Measurements from ENCODE around the gene DNAJC9.

DNAJC9 gene

GRCh38 chr10:73219384-73219783, 27.7 kb downstream of the DNAJC9 start:
- Mint-ChIP-seq H3K27ac (no peak overlapping the region), H3K4me1 (ENCODE audit: low read depth) (no peaks in the 10 kb centered on the region), H3K36me3 (ENCODE audit: low read depth) (peaks cover 28% of the 10 kb centered on the region), H3K4me3 (no peak overlapping the region), H3K9me3 (no peaks in the 10 kb centered on the region), H3K27me3 (no peaks in the 10 kb centered on the region)

DNA sequence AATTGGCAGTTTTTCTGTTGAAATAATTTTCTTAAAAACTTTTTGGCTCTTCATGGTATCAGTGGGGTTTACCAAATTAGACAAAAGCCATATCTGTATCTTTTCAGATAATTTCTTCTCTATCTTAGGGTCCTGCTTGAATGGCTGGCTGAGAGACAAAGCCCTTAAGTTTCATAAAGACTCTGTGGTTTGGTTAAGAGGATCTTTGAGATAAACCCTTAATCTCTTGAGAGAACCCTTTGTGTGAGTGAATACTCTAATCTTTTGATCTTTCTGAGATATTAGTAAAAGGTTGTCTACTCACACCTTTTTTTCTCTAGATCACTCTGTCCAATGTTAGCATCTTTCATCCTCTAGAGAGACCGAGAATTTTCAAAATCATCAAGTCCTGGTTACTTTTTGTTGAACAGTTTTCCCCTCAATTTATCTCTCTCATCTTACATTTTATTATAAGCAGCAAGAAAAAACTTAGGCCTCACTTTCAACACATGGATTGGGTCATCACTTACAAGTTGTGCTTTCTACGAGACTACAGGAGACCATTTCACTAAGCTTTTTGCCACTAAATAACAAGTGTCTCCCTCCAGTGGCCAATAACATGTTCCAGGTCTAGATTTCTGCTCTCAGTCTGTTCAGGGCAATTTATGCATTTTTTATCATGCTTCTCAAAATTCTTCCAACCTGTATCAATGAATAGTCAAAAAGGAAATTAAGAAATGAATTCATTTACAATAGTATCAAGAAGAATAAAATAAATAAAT, 28.4 kb downstream of the DNAJC9 start:
- H3K36me3 Mint-ChIP-seq (ENCODE audit: low read depth), result peaks cover 35% of the 10 kb centered on the region
- H3K4me1 Mint-ChIP-seq (ENCODE audit: low read depth), result no peaks in the 10 kb centered on the region
- no peak overlapping the region for H3K27ac Mint-ChIP-seq
- no peak overlapping the region for H3K4me3 Mint-ChIP-seq
- no peaks in the 10 kb centered on the region for H3K27me3 Mint-ChIP-seq
- no peaks in the 10 kb centered on the region for H3K9me3 Mint-ChIP-seq

DNA sequence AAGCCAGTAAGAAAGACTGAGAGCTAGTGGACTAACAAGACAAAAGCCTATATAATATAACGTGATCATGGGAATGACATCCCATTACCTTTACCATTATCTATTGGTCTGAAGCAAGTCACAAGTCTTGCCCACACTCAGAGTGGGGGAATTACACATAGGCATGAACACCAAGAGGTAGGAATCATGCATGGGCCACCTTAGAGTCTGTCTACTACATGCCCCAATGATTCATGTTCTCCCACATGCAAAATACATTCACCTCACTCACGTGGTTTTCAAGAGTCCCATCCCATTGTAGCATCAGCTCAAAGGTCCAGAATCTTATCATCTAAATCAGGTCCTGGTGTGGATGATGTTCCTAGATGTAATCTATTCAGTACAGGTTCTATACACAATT, 29.4 kb downstream of the DNAJC9 start:
- peaks cover 44% of the 10 kb centered on the region for H3K36me3 Mint-ChIP-seq (ENCODE audit: low read depth)
- no peak overlapping the region for H3K27ac Mint-ChIP-seq
- no peaks in the 10 kb centered on the region for H3K4me1 Mint-ChIP-seq (ENCODE audit: low read depth)
- H3K27me3 Mint-ChIP-seq, result no peaks in the 10 kb centered on the region
- H3K4me3 Mint-ChIP-seq, result no peak overlapping the region
- H3K9me3 Mint-ChIP-seq, result no peaks in the 10 kb centered on the region

- no peaks in the 10 kb centered on the region for H3K27me3 Mint-ChIP-seq
These were observed 31.3 kb downstream of the DNAJC9 start for GRCh38 chr10:73215749-73216148.

DNA sequence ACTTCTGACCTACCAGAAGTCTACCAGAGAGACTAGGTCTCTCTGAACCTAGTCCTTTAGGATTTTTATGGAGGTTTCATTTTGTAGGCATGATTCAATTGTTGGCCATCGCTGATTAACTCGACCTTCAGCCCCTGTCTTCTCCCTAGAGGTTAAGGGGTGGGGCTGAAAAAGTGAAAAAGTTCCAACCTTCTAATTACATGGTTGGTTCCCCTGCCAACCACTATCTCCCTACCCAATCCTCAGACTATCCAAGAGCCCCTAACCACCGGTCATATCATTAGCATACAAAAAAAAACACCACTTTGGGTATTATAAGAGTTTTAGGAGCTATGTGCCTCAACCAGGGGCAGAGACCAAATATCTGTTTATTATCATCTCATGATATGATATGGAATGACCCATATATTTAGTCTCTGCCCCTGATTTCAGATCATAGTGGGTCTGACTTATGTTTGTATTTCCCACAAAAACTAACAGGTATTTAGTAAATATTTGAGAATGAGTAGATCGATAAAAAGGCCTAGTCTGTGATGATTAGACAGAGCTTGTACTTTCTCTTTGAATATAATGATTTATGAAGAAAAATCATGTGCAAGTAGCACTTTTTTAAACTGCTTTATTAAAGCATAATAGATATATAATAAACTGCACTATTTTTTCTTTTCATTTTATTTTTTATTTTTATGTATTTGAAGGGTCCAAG, 35.8 kb downstream of the DNAJC9 start:
- no peak overlapping the region for H3K27ac Mint-ChIP-seq
- peaks cover 35% of the 10 kb centered on the region for H3K36me3 Mint-ChIP-seq (ENCODE audit: low read depth)
- H3K27me3 Mint-ChIP-seq, result no peaks in the 10 kb centered on the region

More at GRCh38 chr10:73215749-73216148, 31.3 kb downstream of the DNAJC9 start:
- Mint-ChIP-seq H3K27ac (no peak overlapping the region), H3K36me3 (ENCODE audit: low read depth) (peaks cover 43% of the 10 kb centered on the region), H3K9me3 (no peaks in the 10 kb centered on the region), H3K4me3 (no peak overlapping the region), H3K4me1 (ENCODE audit: low read depth) (no peaks in the 10 kb centered on the region)

GRCh38 chr10:73210395-73211105, 36.5 kb downstream of the DNAJC9 start:
- peaks cover 5% of the 10 kb centered on the region for H3K9me3 Mint-ChIP-seq
- peaks cover 34% of the 10 kb centered on the region for H3K36me3 Mint-ChIP-seq (ENCODE audit: low read depth)
- H3K4me3 Mint-ChIP-seq, result no peak overlapping the region
- H3K27me3 Mint-ChIP-seq, result no peaks in the 10 kb centered on the region
- H3K27ac Mint-ChIP-seq, result no peak overlapping the region
- no peaks in the 10 kb centered on the region for H3K4me1 Mint-ChIP-seq (ENCODE audit: low read depth)

More for the DNA sequence above, 35.8 kb downstream of the DNAJC9 start:
- H3K4me1 Mint-ChIP-seq (ENCODE audit: low read depth), result no peaks in the 10 kb centered on the region
- no peaks in the 10 kb centered on the region for H3K9me3 Mint-ChIP-seq
- no peak overlapping the region for H3K4me3 Mint-ChIP-seq

DNA sequence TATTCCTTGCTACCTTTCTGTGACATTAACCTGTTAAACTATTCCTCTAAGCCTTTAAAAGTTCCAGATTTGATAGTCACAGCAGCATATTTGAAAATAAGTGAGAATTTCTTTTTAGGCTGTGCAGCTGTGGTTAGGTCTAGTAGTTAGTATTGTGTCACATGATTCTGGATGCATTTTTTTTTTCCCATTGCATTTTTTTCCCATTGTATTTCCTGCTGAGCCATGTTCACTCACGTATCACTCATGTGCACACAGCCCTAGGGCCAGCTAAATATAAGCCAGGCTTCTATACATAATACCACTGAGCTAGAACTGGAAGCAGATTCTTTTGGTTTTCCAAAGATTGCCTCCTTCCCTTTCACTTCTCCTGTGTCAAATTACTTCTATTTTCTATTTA, 37.4 kb downstream of the DNAJC9 start:
- no peaks in the 10 kb centered on the region for H3K27me3 Mint-ChIP-seq
- H3K4me3 Mint-ChIP-seq, result no peak overlapping the region
- H3K27ac Mint-ChIP-seq, result no peak overlapping the region
- H3K36me3 Mint-ChIP-seq (ENCODE audit: low read depth), result peaks cover 32% of the 10 kb centered on the region
- H3K9me3 Mint-ChIP-seq, result peaks cover 5% of the 10 kb centered on the region
- H3K4me1 Mint-ChIP-seq (ENCODE audit: low read depth), result no peaks in the 10 kb centered on the region

DNA sequence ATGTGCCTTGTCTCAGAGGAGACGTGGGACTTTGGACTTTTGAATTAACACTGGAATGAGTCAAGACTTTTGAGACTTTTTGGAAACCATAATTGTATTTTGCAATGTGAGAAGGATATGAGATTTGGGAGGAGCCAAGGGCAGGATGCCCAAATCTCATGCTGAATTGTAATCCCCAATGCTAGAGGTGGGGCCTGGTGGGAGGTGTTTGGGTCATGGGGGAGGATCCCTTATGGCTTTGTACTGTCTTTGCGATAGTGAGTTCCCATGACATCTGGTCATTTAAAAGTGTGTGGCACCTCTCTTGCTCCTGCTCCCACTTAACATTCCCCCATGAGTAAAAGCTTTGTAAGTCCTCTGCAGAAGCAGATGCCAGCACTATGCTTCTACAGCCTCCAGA, 39.2 kb downstream of the DNAJC9 start:
- no peaks in the 10 kb centered on the region for H3K4me1 Mint-ChIP-seq (ENCODE audit: low read depth)
- H3K9me3 Mint-ChIP-seq, result peaks cover 5% of the 10 kb centered on the region
- no peak overlapping the region for H3K27ac Mint-ChIP-seq
- H3K4me3 Mint-ChIP-seq, result no peak overlapping the region
- peaks cover 18% of the 10 kb centered on the region for H3K36me3 Mint-ChIP-seq (ENCODE audit: low read depth)
- H3K27me3 Mint-ChIP-seq, result no peaks in the 10 kb centered on the region

DNA sequence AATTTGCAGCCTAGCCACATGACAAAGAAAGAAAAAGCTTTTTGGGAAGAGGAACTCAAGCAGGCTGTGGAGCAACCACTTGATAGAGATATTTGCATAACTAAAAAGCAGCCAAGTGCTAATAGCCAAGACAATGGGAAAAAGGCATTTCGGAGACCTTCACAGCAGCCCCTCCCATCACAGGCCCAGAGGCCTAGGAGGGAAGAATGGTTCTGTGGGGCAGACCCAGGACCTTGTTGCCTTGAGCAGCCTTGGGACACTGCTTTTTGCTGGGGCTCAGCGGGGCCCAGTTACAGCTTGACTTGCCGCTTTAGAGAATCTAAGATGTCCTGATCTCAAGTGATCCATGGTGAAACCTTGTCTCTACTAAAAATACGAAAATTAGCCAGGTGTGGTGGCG, 40.7 kb downstream of the DNAJC9 start:
- H3K27ac Mint-ChIP-seq, result no peak overlapping the region
- H3K36me3 Mint-ChIP-seq (ENCODE audit: low read depth), result peaks cover 17% of the 10 kb centered on the region
- H3K9me3 Mint-ChIP-seq, result peaks cover 5% of the 10 kb centered on the region
- no peaks in the 10 kb centered on the region for H3K27me3 Mint-ChIP-seq
- H3K4me3 Mint-ChIP-seq, result no peak overlapping the region
- no peaks in the 10 kb centered on the region for H3K4me1 Mint-ChIP-seq (ENCODE audit: low read depth)

DNA sequence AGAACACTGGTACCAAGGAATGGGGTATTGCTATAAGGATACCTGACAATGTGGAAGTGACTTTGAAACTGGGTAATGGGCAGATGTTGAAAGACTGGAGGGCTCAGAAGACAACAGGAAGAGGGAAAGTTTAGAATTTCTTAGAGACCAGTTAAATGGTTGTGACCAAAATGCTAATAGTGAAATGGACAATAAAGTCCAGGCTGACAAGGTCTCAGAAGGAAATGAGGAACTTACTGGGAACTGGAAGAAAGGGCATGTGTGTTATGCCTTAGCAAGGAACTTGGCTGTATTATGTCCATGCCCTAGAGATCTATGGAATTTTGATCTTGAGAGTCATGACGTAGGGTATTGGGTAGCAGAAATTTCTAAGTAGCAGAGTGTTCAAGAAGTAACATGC, 41.2 kb downstream of the DNAJC9 start:
- Mint-ChIP-seq H3K27me3 (no peaks in the 10 kb centered on the region), H3K4me3 (no peak overlapping the region), H3K4me1 (ENCODE audit: low read depth) (no peaks in the 10 kb centered on the region), H3K9me3 (peaks cover 5% of the 10 kb centered on the region), H3K36me3 (ENCODE audit: low read depth) (peaks cover 17% of the 10 kb centered on the region), H3K27ac (no peak overlapping the region)

DNA sequence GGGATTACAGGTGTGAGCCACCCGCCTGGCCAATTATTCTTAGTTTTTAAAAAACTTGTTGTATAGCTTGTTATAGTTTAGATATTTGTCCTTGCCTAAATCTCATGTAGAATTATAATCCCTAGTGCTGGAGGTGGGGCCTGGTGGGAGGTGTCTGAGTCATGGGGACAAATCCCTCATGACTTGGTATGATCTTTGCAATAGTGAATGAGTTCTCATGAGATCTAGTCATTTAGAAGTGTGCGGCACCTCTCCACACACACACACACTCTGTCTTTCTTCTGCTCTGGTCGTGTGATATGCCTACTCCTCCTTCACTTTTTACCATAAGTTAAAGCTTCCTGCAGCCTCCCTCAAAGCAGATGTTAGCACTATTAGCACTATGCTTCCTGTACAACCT, 42.0 kb downstream of the DNAJC9 start:
- H3K4me3 Mint-ChIP-seq, result no peak overlapping the region
- peaks cover 5% of the 10 kb centered on the region for H3K9me3 Mint-ChIP-seq
- peaks cover 23% of the 10 kb centered on the region for H3K36me3 Mint-ChIP-seq (ENCODE audit: low read depth)
- H3K4me1 Mint-ChIP-seq (ENCODE audit: low read depth), result no peaks in the 10 kb centered on the region
- no peaks in the 10 kb centered on the region for H3K27me3 Mint-ChIP-seq
- H3K27ac Mint-ChIP-seq, result no peak overlapping the region
